CD4-positive, alpha-beta T cell (primary cell): ENCODE data around the gene OGDHL. TPM values are rescaled to one million over a fixed set of nuclear protein-coding genes. Genes with fewer than 3 reads are reported as not detected.

ENCODE experiments used
- ATAC-seq: fragments of 200-7000 bp; cut with Tn5 transposase; one replicate; pipeline ENCODE4 v1.10.0; 2022; ENCODE audit warnings: mild to moderate bottlenecking; ENCODE audit not compliant: poor library complexity
- CTCF ChIA-PET: fragments of 350-600 bp; sonication (Branson Sonifier 250); formaldehyde crosslinking; loops from one replicate; lab custom pipeline; 2021; ENCODE audit warnings: antibody characterized with exemption, inconsistent platforms; lab: Charles Lee
- POLR2A ChIA-PET: fragments of 350-600 bp; sonication (Branson Sonifier 250); formaldehyde crosslinking; loops from one replicate; lab custom pipeline; 2021; ENCODE audit warnings: antibody characterized with exemption, inconsistent platforms; lab: Charles Lee
- DNase-seq, 14 experiments: peaks; one replicate each; pipeline ENCODE4 v3.0.0-alpha.2; 2013 to 2020; ENCODE audit warnings: mixed read lengths in 2 of 14
- H3K27ac ChIP-seq, 2 donors: one replicate each; pipeline versions ENCODE4 v1.5.1 to v1.7.0; 2013; ENCODE audit warnings: low read length in 2 of 2, low read depth in 1 of 2, mild to moderate bottlenecking in 1 of 2
- H3K27me3 ChIP-seq, 2 experiments: 1 replicate in 1 of 2; 2 replicates in 1 of 2; pipeline versions ENCODE4 v1.6.1 to v1.7.0; 2013; ENCODE audit warnings: low read length in 2 of 2, control low read depth in 1 of 2, mild to moderate bottlenecking in 1 of 2, moderate library complexity in 1 of 2; ENCODE audit not compliant: insufficient read depth in 2 of 2, control insufficient read depth in 1 of 2
- H3K36me3 ChIP-seq: one replicate; pipeline ENCODE4 v1.6.1; 2013; ENCODE audit warnings: low read length, control low read depth; ENCODE audit not compliant: insufficient read depth
- H3K4me1 ChIP-seq: one replicate; pipeline ENCODE4 v1.6.1; 2013; ENCODE audit warnings: low read length, control low read depth; ENCODE audit not compliant: insufficient read depth
- H3K4me3 ChIP-seq: one replicate; pipeline ENCODE4 v1.5.1; 2013; ENCODE audit warnings: mild to moderate bottlenecking, low read length, moderate library complexity
- H3K9me3 ChIP-seq, 2 experiments: 1 replicate in 1 of 2; 2 replicates in 1 of 2; pipeline versions ENCODE4 v1.6.1 to v1.7.0; 2013; ENCODE audit warnings: low read length in 2 of 2, mild to moderate bottlenecking in 2 of 2, control low read depth in 1 of 2, moderate library complexity in 1 of 2; ENCODE audit not compliant: control insufficient read depth in 1 of 2, insufficient read depth in 1 of 2
- H3K27ac Mint-ChIP-seq: one replicate; pipeline ENCODE4 v1.8.0; 2020; ENCODE audit warnings: mixed read lengths
- H3K27me3 Mint-ChIP-seq: one replicate; pipeline ENCODE4 v1.8.0; 2021; ENCODE audit warnings: mixed read lengths
- H3K36me3 Mint-ChIP-seq: one replicate; pipeline ENCODE4 v1.8.0; 2021; ENCODE audit warnings: low read depth, mixed read lengths
- H3K4me1 Mint-ChIP-seq: one replicate; pipeline ENCODE4 v1.8.0; 2021; ENCODE audit warnings: low read depth, mixed read lengths
- H3K4me3 Mint-ChIP-seq: one replicate; pipeline ENCODE4 v1.8.0; 2020; ENCODE audit warnings: mild to moderate bottlenecking, mixed read lengths
- H3K9me3 Mint-ChIP-seq: one replicate; pipeline ENCODE4 v1.8.0; 2020; ENCODE audit warnings: mixed read lengths
- intact Hi-C, 2 experiments: fragments of 100-400 bp; cut with DNase I in 1 of 2; cut with micrococcal nuclease in 1 of 2; formaldehyde crosslinking; loops; one replicate each; pipeline versions ENCODE4 v1.15.1 to v1.9.0; 2023 to 2025; cut with DNase I, micrococcal nuclease
- total RNA-seq, 174 experiments: library from RNA in 2 of 174; stranded (reverse) in 2 of 174; gene quantifications; one replicate each; pipeline ENCODE4 v1.2.3 and lab custom pipeline; 2021 to 2026
- TF ChIP-seq, protein P1 (sequence below): fragments of 200-600 bp; IDR thresholded peaks from one replicate; pipeline ENCODE4 v1.8.0; 2022; ENCODE audit warnings: antibody characterized with exemption, mild to moderate bottlenecking

Gene OGDHL
- total RNA-seq, 2 experiments from 2014 or later, result not detected

- no peak for DNase-seq
- no peaks in the 10 kb centered on the region for H3K9me3 Mint-ChIP-seq
- no peaks in the 10 kb centered on the region for H3K4me1 ChIP-seq
- H3K4me1 Mint-ChIP-seq, result no peaks in the 10 kb centered on the region
- CTCF ChIA-PET, result no interaction called here
- no peak overlapping the region for H3K4me3 Mint-ChIP-seq
- H3K27me3 ChIP-seq, result peaks cover 0 to 7% of the 10 kb centered on the region in 2 experiments
- no peak for ATAC-seq
- peaks cover 0 to 4% of the 10 kb centered on the region in 2 experiments for H3K9me3 ChIP-seq
- no peak overlapping the region for H3K27ac ChIP-seq
- intact Hi-C loops, result no loop called here
- peaks cover 46% of the 10 kb centered on the region for H3K27me3 Mint-ChIP-seq
- POLR2A ChIA-PET, result no interaction called here
- TF ChIP-seq, protein P1, sequence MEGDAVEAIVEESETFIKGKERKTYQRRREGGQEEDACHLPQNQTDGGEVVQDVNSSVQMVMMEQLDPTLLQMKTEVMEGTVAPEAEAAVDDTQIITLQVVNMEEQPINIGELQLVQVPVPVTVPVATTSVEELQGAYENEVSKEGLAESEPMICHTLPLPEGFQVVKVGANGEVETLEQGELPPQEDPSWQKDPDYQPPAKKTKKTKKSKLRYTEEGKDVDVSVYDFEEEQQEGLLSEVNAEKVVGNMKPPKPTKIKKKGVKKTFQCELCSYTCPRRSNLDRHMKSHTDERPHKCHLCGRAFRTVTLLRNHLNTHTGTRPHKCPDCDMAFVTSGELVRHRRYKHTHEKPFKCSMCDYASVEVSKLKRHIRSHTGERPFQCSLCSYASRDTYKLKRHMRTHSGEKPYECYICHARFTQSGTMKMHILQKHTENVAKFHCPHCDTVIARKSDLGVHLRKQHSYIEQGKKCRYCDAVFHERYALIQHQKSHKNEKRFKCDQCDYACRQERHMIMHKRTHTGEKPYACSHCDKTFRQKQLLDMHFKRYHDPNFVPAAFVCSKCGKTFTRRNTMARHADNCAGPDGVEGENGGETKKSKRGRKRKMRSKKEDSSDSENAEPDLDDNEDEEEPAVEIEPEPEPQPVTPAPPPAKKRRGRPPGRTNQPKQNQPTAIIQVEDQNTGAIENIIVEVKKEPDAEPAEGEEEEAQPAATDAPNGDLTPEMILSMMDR, result no peak
- no peak overlapping the region for H3K4me3 ChIP-seq
- no peaks in the 10 kb centered on the region for H3K36me3 Mint-ChIP-seq
- no peak overlapping the region for H3K27ac Mint-ChIP-seq
- no peaks in the 10 kb centered on the region for H3K36me3 ChIP-seq
Observed at GRCh38 chr10:49781247-49781646, 19.1 kb upstream of the OGDHL start.

GRCh38 chr10:49778197-49778596 lies 16.1 kb upstream of the OGDHL start:
- H3K4me1 ChIP-seq, result no peaks in the 10 kb centered on the region
- Mint-ChIP-seq H3K27me3 (peaks cover 44% of the 10 kb centered on the region), H3K27ac (no peak overlapping the region), H3K4me1 (no peaks in the 10 kb centered on the region), H3K36me3 (no peaks in the 10 kb centered on the region), H3K4me3 (no peak overlapping the region), H3K9me3 (no peaks in the 10 kb centered on the region)
- POLR2A ChIA-PET, result no interaction called here
- H3K9me3 ChIP-seq, result peaks cover 0 to 4% of the 10 kb centered on the region in 2 experiments
- H3K36me3 ChIP-seq, result no peaks in the 10 kb centered on the region
- CTCF ChIA-PET, result no interaction called here
- intact Hi-C loops, result no loop called here
- no peak overlapping the region for H3K4me3 ChIP-seq
- TF ChIP-seq, protein P1, result no peak
- ATAC-seq (no peak), DNase-seq (no peak)
- peaks cover 0 to 7% of the 10 kb centered on the region in 2 experiments for H3K27me3 ChIP-seq
- no peak overlapping the region for H3K27ac ChIP-seq

- ChIA-PET CTCF (no interaction called here), POLR2A (no interaction called here)
- Histone ChIP-seq H3K27me3 (peaks cover 0 to 7% of the 10 kb centered on the region in 2 experiments), H3K27ac (no peak overlapping the region), H3K9me3 (peaks cover 0 to 4% of the 10 kb centered on the region in 2 experiments), H3K4me1 (no peaks in the 10 kb centered on the region), H3K36me3 (no peaks in the 10 kb centered on the region), H3K4me3 (no peak overlapping the region)
- DNase-seq, result no peak
- H3K4me1 Mint-ChIP-seq, result no peaks in the 10 kb centered on the region
- TF ChIP-seq, protein P1, result no peak
- H3K9me3 Mint-ChIP-seq, result no peaks in the 10 kb centered on the region
- ATAC-seq, result no peak
- H3K27me3 Mint-ChIP-seq, result peaks cover 52% of the 10 kb centered on the region
- H3K27ac Mint-ChIP-seq, result no peak overlapping the region
- intact Hi-C loops, result no loop called here
- no peak overlapping the region for H3K4me3 Mint-ChIP-seq
- H3K36me3 Mint-ChIP-seq, result no peaks in the 10 kb centered on the region
Observed at GRCh38 chr10:49776851-49777250, 14.7 kb upstream of the OGDHL start.
